NCI-H128 (cell line): ENCODE measurements around the gene PTPN2.

Source experiments
- DNase-seq: peaks from one replicate; lab custom pipeline; 2025; ENCODE audit not compliant: unreplicated experiment; lab: John Stamatoyannopoulos, UW

PTPN2 gene

DNA sequence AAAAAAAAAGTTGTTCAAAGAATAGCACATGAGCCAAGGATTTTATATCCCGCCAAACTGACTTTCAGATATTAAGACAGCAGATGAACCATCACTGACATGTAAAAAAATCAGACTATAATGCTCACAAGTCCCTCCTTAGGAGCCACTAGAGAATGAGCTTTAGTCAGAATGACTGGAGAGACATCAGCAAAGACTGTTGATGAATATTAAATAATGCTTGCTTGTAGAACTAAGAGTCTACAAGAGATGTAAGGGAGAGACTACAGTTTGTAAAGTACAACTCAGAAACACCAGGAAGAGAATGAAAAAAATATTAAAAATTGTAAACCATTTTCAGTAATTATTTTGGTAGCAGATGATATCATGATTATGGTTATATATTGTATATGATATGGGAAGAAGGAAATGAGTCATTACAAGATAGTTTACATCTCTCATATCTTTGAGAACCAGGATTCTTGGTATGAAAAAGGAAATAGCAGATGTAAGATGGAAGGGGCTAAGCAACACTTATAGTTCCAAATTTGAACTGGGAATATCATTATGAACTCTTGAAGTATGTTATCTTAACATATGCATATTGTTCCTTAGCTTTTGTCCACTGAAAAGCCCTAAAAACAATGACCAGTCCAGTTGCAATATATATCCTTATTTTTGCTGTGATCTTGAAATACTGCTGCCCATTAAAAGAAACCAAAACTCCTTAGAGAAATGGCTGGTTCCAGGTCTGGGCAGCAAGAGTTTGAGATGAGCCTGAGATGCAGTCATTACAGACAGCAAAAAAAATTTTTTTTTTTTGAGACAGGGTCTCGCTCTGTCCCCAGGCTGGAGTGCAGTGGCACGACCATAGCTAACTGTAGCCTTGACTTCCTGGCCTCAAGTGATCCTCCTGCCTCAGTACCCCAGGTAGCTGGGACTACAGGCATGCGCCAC lies 55.7 kb downstream of the PTPN2 start:
- DNase-seq = no peak

DNA sequence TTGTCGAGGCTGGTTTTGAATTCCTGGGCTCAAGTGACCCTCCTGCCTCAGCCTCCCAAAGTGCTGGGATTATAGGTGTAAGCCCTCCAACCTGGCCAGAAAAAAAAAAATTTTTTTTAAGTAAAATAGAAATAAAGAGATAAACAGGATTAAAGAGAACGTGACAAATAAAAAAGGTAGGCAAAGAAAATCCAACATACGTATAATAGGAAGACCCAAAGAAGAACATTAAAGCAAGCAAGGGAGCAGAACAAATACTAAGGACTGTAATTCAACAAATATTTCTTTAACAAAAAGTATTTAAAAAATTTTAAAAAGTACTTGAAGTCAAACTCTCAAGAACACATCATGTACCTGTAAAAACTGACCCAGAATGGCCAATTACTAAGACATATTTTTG lies 56.4 kb downstream of the PTPN2 start:
- DNase-seq = no peak

DNA sequence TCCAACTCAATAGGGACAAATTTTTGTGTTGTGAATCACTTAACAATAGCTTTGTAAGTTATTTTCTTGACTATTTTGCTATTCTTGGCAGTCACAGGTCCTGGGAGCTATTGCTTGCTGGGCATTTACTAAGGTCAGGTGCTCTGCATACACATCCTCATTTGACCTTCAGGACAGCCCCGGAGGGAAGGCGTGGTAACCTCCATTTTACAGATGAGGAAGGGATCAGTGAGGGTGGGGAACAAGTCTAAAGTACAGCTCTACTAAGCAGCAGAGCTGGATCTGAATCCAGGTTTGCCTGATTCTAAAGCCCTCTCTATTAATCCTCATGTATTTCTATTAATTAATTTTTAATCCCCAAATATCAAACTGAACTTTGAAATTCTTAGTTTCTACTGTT lies 58.8 kb downstream of the PTPN2 start:
- DNase-seq = no peak

DNA sequence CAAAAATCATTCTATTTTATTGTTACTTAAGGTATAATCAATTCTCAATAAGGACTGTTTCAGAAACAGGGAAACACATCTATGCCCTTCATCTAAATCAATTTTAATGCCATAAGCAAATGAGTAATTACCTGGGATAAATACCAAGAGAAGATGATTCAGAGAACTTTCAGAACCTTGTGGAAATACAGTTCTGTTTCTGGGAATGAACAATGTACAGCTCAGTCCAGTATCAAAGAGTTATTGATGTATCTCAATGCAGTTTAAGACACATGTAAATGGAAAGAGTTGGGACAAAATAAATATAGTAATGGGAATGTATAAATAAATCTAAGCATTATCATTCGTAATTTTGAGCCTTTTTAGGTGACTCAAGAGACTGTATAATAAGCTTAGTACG lies 60.1 kb downstream of the PTPN2 start:
- DNase-seq = no peak

DNA sequence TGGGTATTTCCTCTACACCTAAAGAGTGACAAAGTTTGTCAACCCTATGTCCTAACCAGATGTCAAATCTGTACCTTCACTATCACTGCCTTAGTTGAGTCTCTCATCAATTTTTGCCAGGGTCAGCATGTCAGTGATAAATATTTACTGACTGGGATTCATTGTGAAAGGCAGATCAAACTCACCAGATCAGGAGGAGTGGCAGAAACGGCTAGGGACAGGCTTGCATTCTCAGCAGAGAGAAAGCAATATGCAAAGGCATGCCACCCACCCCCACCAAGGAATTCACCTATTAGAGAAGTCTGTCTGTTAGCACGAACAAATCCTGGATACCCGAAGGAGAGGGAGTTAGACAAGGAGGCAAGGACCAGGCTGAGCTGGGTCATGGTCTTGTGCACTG lies 62.6 kb downstream of the PTPN2 start:
- no peak for DNase-seq

DNA sequence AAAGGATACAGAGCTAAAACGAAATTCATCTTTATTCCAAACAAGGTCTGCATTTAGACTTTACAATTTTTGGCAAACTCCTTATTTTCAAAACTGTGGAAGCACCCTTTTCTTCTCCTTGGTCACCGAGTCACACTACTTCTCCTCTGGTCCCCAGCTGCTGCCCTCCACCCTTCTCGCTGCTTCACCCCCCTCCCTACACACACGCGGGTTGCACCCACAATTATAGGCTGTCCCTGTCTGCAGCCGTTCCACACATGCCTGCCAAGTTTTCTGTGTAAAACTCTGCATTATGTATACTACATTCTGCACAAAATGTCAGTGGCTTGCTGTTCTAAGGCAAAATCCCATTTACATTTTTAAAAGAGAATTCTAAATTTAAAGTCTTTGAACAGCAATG lies 63.5 kb downstream of the PTPN2 start:
- DNase-seq = no peak

DNA sequence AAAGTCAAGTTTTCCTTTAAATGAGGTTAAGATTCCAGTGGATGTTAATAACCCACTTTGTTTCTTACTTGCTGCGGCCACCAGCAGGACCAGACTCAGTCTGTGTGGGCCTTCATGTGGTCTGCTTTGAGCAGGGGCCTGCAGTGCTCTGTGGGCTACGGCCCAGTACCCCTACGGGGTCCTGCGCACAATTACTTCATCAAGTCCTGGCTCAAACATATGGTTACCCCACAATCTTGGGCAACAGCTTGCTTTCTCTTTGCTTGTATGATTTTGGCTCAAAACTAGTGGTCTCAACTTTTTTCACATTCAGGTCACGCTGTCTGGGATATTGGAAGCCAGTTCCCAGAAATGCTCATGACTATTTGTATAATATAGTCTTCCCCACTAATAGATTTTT lies 64.2 kb downstream of the PTPN2 start:
- DNase-seq = no peak

DNA sequence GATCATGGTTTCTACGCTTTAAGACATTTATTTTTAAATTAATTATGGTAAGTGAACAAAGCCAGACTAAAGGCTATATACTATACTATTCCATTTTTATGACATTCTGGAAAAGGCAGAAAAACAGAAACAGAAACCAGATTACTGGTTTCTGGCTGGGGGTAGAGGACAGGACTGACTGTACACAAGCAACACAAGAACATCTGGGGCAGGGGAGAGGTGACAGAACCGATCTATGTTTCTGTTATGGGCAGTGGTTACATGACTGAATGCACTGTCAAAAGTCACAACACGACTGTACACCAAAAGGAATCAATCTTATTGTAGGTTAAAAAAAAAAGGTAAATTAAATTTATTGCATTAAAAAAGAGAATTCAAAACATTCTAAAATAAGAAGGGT lies 64.7 kb downstream of the PTPN2 start:
- no peak for DNase-seq

DNA sequence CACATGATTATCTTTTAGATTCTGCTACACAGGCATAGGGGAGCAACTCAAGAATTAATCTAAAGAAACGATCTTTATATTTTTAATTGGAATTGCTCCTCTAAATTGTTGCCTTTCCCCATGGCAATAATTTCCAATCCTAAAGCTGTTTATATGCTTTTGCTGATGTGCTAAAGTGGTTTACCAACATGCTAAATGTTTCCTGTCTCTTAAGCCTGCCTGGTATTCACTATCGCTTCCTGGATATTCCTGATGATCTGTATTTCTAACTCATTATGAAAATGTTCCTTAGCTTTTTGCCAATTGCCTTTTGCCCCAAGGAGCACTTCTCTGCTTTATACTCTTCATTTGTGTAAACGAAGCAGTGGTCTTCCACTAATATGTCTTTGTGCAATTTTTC lies 65.8 kb downstream of the PTPN2 start:
- DNase-seq = no peak

DNA sequence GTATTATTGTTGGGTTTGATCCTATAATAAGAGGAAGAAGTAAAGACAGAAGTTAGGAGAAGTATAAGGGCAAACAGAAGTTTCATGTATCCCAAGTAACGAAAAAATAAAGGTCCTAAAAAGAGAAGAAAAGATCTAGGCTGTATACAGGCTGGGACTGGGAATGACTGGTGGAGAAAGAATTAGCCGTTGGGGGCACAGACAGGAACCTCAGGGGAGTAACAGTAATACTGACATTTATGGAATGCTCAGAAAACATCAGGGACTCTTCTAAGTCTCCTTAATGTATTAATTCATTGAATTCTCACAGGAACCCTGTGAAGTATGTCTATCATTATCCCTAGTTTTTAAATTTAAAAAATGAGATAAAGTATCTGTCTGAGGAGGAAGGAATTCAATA lies 67.6 kb downstream of the PTPN2 start:
- no peak for DNase-seq

DNA sequence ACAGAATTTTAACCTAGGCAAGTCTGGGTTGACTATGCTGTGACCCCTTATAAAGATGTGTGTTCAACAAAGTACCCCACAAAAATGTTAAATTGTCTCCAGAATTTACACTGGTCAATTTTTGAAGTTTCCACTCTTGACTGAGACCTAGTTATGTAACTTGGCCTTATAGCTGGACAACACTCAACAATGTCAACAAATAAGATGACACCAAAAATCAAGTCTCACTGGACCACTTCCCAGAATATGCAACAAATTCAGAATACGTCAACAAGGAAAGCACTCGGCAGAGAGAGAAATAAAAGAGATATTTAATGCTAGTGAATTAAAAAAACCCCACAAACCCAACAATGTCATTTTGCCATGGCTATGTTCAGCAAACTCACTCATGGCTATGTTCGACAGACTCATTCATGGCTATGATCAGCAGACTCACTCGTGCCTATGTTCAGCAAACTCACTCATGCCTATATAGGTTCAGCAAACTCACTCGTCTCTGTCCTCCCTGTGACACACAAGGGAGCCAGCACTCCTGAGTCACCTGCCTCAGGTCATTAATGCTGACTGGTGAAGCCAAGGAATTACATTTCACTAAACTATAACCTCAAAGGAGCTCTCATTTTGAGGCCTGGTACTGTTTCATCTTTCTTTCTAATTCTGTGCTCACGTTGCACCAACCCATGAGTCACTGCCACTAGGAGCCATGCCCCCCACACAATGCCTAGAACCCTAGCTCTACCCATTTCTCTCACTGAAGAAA lies 72.7 kb downstream of the PTPN2 start:
- DNase-seq = no peak

DNA sequence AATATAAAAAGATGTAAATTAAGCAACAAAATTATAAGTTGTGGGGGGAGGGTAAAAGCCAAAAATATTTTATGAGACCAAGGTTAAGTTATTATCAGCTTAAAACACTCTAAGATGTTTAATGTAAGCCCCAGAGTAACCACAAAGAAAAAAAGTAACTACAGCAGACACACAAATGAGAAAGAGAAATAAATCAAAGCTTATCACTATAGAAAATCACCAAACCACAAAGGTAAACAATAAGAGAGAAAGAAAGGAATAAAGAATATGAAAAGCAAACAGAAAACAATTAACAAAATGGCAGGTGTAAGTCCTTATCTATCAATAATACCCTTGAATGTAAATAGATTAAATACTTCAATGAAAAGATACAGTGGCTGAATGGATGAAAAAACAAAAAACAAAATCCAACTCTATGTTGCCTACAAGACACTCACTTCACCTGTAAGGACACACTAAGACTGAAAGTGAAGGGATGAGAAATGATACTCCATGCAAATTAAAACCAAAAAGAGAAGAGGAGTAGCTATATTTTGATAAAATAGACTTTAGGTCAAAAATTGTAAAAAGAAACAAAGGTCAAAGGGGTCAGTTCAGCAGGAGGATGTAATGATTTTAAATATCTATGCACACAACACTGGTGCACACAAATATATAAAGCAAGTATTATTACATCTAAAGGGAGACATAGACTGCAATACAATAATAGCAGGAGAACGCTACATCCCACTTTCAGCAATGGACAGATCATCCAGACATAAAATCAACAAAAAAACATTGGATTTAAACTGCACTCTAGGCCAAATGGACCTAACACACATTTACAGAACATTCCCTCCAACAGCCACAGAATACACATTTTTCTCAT lies 80.7 kb downstream of the PTPN2 start:
- DNase-seq = no peak

DNA sequence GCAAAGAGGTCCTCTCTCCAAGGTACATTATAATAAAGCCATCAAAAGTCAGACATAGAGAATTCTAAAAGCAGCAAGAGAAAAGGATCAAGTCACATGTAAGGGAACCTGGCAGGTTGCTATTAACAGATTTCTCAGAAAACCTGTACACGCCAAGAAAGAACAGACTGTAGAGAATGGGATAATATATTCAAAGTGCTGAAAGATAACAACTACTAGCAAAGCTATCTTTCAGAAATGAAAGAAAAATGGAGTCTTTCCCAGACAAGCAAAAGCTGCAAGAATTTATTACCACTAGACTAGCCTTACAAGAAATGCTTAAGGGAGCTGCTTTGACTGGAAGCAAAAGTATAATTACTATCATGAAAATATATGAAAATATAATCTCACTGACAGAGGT lies 81.5 kb downstream of the PTPN2 start:
- DNase-seq = no peak

DNA sequence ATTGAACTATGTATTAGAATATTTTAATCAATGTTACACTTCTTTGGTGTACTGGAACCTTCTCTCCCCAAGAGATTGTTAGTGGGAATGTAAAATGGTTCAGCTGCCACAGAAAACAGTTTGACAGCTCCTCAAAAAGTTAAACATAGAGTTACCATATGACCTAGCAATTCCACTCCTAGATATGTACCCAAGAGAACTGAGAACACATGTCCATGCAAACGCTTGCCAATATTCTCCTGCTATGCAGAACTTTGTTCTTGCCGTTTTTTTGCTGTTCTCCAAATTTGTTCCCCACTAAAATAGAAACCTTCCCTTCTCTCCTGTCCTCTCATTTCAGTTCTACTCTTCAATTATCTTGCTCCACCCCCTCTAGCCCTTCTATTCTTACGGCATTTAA lies 87.6 kb downstream of the PTPN2 start:
- no peak for DNase-seq

DNA sequence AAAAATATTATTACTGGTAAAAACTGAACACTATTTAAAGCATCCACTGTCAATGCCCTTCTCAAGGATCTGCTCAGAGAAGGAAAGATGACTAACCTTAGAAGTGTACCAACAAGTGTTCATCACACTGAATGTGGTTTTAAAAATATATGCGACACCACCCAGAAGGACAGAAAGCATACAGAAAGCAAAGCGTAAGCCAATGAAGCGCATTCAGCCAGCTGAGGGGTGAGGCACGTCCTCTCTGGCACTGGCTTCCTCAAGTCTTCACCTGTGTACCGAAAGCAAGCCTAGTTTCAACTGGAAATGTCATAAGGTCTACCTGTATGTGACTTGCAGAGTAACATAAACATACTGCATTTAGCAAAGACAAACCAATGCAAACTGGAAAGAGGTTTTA lies 92.4 kb downstream of the PTPN2 start:
- no peak for DNase-seq

DNA sequence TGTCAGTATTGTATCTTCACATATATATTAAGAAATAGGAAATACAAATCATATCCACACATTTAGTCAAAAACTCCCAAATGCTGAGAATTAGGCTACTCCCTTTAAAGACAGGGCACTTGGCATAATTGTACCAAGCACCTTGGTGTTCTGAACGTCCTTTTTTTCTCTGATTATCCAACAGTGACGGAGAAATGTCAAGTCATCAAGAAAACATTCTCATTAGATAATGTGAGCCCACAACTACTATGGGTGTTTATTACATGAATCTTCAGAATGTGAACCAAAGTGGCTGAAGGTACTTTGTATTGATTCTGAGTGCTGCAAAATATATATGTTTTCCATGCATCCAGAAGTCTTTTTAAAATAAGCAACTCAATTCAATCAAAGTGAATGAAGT lies 97.4 kb downstream of the PTPN2 start:
- no peak for DNase-seq

DNA sequence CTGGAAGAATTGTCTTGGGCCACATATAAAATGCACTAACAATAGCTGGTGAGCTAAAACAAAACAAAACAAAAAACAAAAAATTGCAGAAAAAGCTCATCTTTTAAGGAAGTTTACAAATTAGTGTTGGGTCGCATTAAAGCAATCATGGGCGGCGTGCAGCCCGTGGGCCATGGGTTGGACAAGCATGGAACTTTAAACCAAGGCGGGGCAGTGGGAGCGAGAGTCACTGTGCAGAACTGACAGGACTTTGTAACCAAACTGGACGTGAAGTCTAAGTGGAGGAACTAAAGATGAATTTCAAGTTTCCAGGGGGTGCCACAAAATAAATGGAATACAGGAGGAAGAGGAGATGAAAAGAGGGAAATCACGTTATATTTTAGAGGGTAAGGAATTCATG lies 100.5 kb downstream of the PTPN2 start:
- DNase-seq = no peak

DNA sequence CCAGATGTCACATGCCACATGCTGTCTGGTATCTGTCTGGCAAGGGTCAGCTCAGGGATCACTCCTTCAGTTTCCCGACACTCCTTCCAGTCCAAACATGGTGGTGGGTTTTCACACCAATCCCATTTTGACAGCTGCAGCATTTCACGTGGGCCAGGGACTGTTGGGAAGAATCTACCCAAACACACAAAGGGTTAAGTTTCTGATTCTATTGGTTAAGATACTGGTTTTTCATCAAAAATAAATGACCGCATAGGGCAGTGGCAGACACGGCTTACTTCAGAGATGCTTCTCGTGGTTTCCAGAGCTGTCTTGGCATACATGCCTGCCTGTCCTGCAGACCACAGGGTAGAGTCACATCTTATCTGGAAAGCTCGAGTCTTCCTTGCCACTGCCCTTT lies 101.5 kb downstream of the PTPN2 start:
- DNase-seq = no peak

DNA sequence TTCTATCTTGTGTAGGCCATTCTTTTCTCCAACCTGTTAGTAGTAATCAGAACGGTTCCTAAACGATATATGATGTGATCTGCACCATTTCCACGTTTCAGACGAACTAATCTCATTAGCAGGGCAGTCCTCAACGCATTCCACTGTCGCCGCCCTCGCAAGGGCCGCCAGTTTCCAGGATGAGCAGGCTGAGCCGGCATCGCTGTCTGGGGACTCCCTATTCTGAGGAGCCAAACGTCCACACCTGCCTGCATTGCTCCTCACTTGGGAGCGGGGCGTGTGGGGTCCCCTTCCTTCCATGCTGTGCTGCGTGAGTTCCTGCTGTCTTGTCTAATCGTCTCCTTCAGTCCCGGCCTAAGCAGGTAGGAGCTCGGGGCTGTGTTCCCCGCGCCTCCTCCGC lies 104.6 kb downstream of the PTPN2 start:
- no peak for DNase-seq

DNA sequence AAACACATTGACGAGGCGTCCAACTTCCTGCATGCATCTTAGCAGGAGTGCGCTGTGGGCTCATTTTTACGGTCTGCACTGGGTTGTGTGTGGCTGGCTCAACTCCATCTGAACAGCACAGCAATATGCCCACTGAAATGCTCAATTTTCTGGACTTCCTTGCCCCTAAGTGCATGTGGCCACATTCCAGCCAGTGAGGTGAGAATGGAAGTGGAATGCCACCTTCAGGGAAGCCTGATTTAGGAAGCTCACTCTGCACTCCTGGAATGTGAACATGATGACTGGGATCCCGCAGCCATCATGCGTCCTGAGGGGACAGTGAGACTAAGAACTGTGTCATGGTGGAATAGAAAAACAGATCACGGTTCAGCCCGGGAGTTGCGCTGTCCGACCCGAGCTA lies 105.0 kb downstream of the PTPN2 start:
- no peak for DNase-seq

DNA sequence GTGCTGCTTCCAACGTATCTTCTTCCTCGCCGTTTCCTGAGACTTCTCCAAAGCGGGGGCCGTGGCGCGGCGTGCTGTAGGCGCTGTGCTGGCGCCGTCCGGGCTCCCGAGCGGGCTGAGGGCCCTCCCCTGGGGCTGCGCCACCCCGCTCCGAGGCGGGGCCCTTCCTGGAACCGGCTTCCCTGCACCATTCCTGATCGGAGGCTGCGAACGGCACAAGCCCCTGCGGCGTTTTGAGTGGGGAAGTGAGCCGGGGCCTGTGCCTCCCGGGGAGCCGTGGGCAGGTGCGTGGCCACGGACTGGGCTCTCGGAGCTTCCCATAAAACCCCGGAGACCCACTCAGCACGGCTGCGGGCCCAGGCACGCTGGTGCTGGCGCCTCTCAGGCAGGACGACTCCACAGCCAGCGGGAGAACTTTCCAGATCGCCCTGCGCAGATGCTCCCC lies 106.5 kb downstream of the PTPN2 start:
- no peak for DNase-seq
